IMR-90 (cell line): Measurements from ENCODE around the gene PON2. TPM values are rescaled to one million over a fixed set of nuclear protein-coding genes. Genes with fewer than 3 reads are reported as not detected.

Experiments
- ATAC-seq: fragments of 200-7000 bp; cut with Tn5 transposase; 2 replicates; pipeline ENCODE4 v1.9.1; 2020; ENCODE audit warnings: low read depth, mild to moderate bottlenecking, moderate library complexity
- BruUV-seq: library from RNA; stranded (reverse); fragments of 400-500 nt; replicated peaks from 2 replicates; lab custom pipeline; 2021; lab: Mats Ljungman, UMichigan
- CTCF ChIA-PET: fragments of 300-600 bp; formaldehyde crosslinking; extraction: SDS; loops from one replicate; lab custom pipeline; 2021; ENCODE audit warnings: antibody characterized with exemption; lab: Yijun Ruan, JAX
- POLR2A ChIA-PET: fragments of 300-600 bp; sonication (Branson Sonifier 250); formaldehyde crosslinking; loops from one replicate; lab custom pipeline; 2022; ENCODE audit warnings: antibody characterized with exemption; ENCODE audit not compliant: unreplicated experiment; lab: Charles Lee
- DNase-seq: peaks from one replicate; pipeline ENCODE4 v3.0.0; 2013
- H2AFZ ChIP-seq: replicated peaks from 2 replicates; pipeline ENCODE3; 2013; ENCODE audit warnings: low read length, mild to moderate bottlenecking; ENCODE audit not compliant: poor library complexity
- H2AK5ac ChIP-seq: 2 replicates; pipeline ENCODE4 v1.6.1; 2013; ENCODE audit warnings: low read depth, low read length, inconsistent platforms
- H2AK9ac ChIP-seq: replicated peaks from 2 replicates; pipeline ENCODE3; 2013; ENCODE audit warnings: mild to moderate bottlenecking, low read depth, low read length, moderate library complexity; ENCODE audit not compliant: poor library complexity
- H2BK120ac ChIP-seq: 2 replicates; pipeline ENCODE4 v1.6.1; 2013; ENCODE audit warnings: low read depth, low read length, inconsistent platforms
- H2BK15ac ChIP-seq: 3 replicates; pipeline ENCODE4 v1.6.1; 2013; ENCODE audit warnings: low read depth, low read length, inconsistent platforms
- H2BK20ac ChIP-seq: 2 replicates; pipeline ENCODE4 v1.6.1; 2013; ENCODE audit warnings: low read depth, mild to moderate bottlenecking, inconsistent platforms, low read length, moderate library complexity
- H2BK5ac ChIP-seq: 2 replicates; pipeline ENCODE4 v1.6.1; 2013; ENCODE audit warnings: mild to moderate bottlenecking, low read depth, low read length, inconsistent platforms; ENCODE audit not compliant: poor library complexity, severe bottlenecking
- H3K14ac ChIP-seq: replicated peaks from 2 replicates; pipeline ENCODE4 v1.6.1; 2013; ENCODE audit warnings: low read depth, low read length, inconsistent platforms
- H3K18ac ChIP-seq: 2 replicates; pipeline ENCODE4 v1.6.1; 2013; ENCODE audit warnings: low read depth, low read length, control low read depth
- H3K23ac ChIP-seq: 2 replicates; pipeline ENCODE4 v1.6.1; 2013; ENCODE audit warnings: low read depth, low read length, inconsistent platforms
- H3K27ac ChIP-seq: 2 replicates; pipeline ENCODE4 v1.5.1; 2013; ENCODE audit warnings: mild to moderate bottlenecking, control low read depth, low read length; ENCODE audit not compliant: insufficient read depth
- H3K27me3 ChIP-seq: 2 replicates; pipeline ENCODE4 v1.6.1; 2013; ENCODE audit warnings: low read length; ENCODE audit not compliant: control insufficient read depth, insufficient read depth
- H3K36me3 ChIP-seq: 2 replicates; pipeline ENCODE4 v1.6.1; 2013; ENCODE audit warnings: low read length, mixed read lengths; ENCODE audit not compliant: control insufficient read depth, insufficient read depth
- H3K4ac ChIP-seq: 2 replicates; pipeline ENCODE4 v1.6.1; 2013; ENCODE audit warnings: low read depth, low read length, inconsistent platforms
- H3K4me1 ChIP-seq: 2 replicates; pipeline ENCODE4 v1.6.1; 2013; ENCODE audit warnings: low read length, mixed read lengths; ENCODE audit not compliant: control insufficient read depth, insufficient read depth
- H3K4me2 ChIP-seq: 2 replicates; pipeline ENCODE4 v1.6.1; 2013; ENCODE audit warnings: low read depth, mild to moderate bottlenecking, control low read depth, low read length, moderate library complexity
- H3K4me3 ChIP-seq: 2 replicates; pipeline ENCODE4 v1.5.1; 2013; ENCODE audit warnings: low read depth, mild to moderate bottlenecking, control low read depth, low read length, moderate library complexity; ENCODE audit not compliant: insufficient read depth
- H3K56ac ChIP-seq: 2 replicates; pipeline ENCODE4 v1.6.1; 2013; ENCODE audit warnings: low read length, inconsistent platforms; ENCODE audit not compliant: insufficient read depth; ENCODE audit errors: extremely low read depth
- H3K79me1 ChIP-seq, 2 experiments: 2 replicates each; pipeline ENCODE4 v1.6.1; 2013; ENCODE audit warnings: low read length in 2 of 2, inconsistent platforms in 1 of 2, low read depth in 1 of 2
- H3K9ac ChIP-seq: 2 replicates; pipeline ENCODE4 v1.6.1; 2013; ENCODE audit warnings: low read depth, low read length, control low read depth
- H3K9me1 ChIP-seq: 2 replicates; pipeline ENCODE4 v1.6.1; 2013; ENCODE audit warnings: low read length, inconsistent platforms; ENCODE audit not compliant: insufficient read depth
- H3K9me3 ChIP-seq: 2 replicates; pipeline ENCODE4 v1.6.1; 2013; ENCODE audit warnings: low read length; ENCODE audit not compliant: control insufficient read depth, insufficient read depth
- H4K20me1 ChIP-seq: 2 replicates; pipeline ENCODE4 v1.6.1; 2013; ENCODE audit warnings: low read length, inconsistent platforms; ENCODE audit not compliant: insufficient read depth
- H4K5ac ChIP-seq: 2 replicates; pipeline ENCODE4 v1.6.1; 2013; ENCODE audit warnings: mild to moderate bottlenecking, low read depth, low read length, control low read depth
- H4K8ac ChIP-seq, 2 experiments: 2 replicates each; pipeline ENCODE4 v1.6.1; 2013; ENCODE audit warnings: low read depth in 2 of 2, low read length in 2 of 2, control low read depth in 1 of 2, inconsistent platforms in 1 of 2
- H4K91ac ChIP-seq: 2 replicates; pipeline ENCODE4 v1.6.1; 2013; ENCODE audit warnings: low read depth, low read length, inconsistent platforms; ENCODE audit not compliant: insufficient read depth
- BHLHE40 ChIP-seq: fragments of 150-350 bp; IDR thresholded peaks from 2 replicates; pipeline ENCODE4 v1.6.1; 2016; ENCODE audit warnings: mild to moderate bottlenecking, low read depth, low read length
- CEBPB ChIP-seq: IDR thresholded peaks from 2 replicates; pipeline ENCODE4 v1.6.1; 2012; ENCODE audit warnings: low read depth, low read length, improper control_type of control experiment
- CHD1 ChIP-seq: IDR thresholded peaks from 2 replicates; pipeline ENCODE4 v1.6.1; 2012; ENCODE audit warnings: low read depth, low read length, improper control_type of control experiment
- CTCF ChIP-seq: conservative IDR thresholded peaks from 2 replicates; pipeline ENCODE4 v1.5.1; 2012; ENCODE audit warnings: mild to moderate bottlenecking, low read depth, low read length, improper control_type of control experiment
- ELK1 ChIP-seq: fragments of 150-350 bp; IDR thresholded peaks from 2 replicates; pipeline ENCODE4 v1.6.1; 2016; ENCODE audit warnings: low read depth, mild to moderate bottlenecking, low read length, moderate library complexity, borderline replicate concordance
- FOS ChIP-seq: fragments of 150-350 bp; IDR thresholded peaks from 2 replicates; pipeline ENCODE4 v1.6.1; 2016; ENCODE audit warnings: low read depth, low read length
- MAZ ChIP-seq: IDR thresholded peaks from 2 replicates; pipeline ENCODE4 v1.6.1; 2012; ENCODE audit warnings: low read depth, mild to moderate bottlenecking, low read length, improper control_type of control experiment, moderate library complexity, borderline replicate concordance
- MXI1 ChIP-seq: IDR thresholded peaks from 2 replicates; pipeline ENCODE4 v1.6.1; 2012; ENCODE audit warnings: low read depth, mild to moderate bottlenecking, low read length, moderate library complexity, borderline replicate concordance
- NFE2L2 ChIP-seq: fragments of 150-350 bp; IDR thresholded peaks from 2 replicates; pipeline ENCODE4 v1.6.1; 2016; ENCODE audit warnings: low read depth, mild to moderate bottlenecking, low read length
- POLR2A ChIP-seq: IDR thresholded peaks from 2 replicates; pipeline ENCODE4 v1.6.1; 2012; ENCODE audit warnings: mild to moderate bottlenecking, low read depth, low read length
- RAD21 ChIP-seq: IDR thresholded peaks from 2 replicates; pipeline ENCODE4 v1.6.1; 2012; ENCODE audit warnings: low read length, improper control_type of control experiment
- RCOR1 ChIP-seq: IDR thresholded peaks from 2 replicates; pipeline ENCODE4 v1.6.1; 2012; ENCODE audit warnings: mild to moderate bottlenecking, low read length, improper control_type of control experiment; ENCODE audit not compliant: insufficient replicate concordance
- SMC3 ChIP-seq: fragments of 150-350 bp; IDR thresholded peaks from 2 replicates; pipeline ENCODE4 v1.6.1; 2016; ENCODE audit warnings: low read depth, mild to moderate bottlenecking, antibody characterized with exemption, low read length, moderate library complexity
- USF2 ChIP-seq: fragments of 150-350 bp; IDR thresholded peaks from 2 replicates; pipeline ENCODE4 v1.6.1; 2017; ENCODE audit warnings: mild to moderate bottlenecking, antibody characterized with exemption, low read length, low read depth
- WGBS, 2 experiments: methylation state at CpG; one replicate each; pipeline versions ENCODE4 v1.1.5 to v1.1.7; 2013; ENCODE audit warnings: missing lambda C conversion rate in 2 of 2; ENCODE audit not compliant: insufficient read length in 1 of 2; ENCODE audit errors: extremely low coverage in 2 of 2; 5-methylcytosine and 5-hydroxymethylcytosine counted together
- dilution Hi-C: fragments of 300-500 bp; cut with HindIII; formaldehyde crosslinking; loops from one replicate; pipeline ENCODE4 v1.14.3; 2018; ENCODE audit warnings: low sequenced_read_pairs; ENCODE audit not compliant: unreplicated experiment
- in situ Hi-C: fragments of 300-500 bp; cut with MboI; formaldehyde crosslinking; loops from 3 replicates; pipeline ENCODE4 v1.14.3; 2019; ENCODE audit warnings: low sequenced_read_pairs, inconsistent platforms, mixed read lengths
- intact Hi-C: fragments of 100-400 bp; cut with micrococcal nuclease; formaldehyde crosslinking; loops from 2 replicates; pipeline ENCODE4 v1.10.0; 2022
- polyA plus RNA-seq, 3 experiments: library from polyadenylated mRNA; depleted of rRNA; stranded (reverse); fragments of >200 nt; gene quantifications; 2 replicates each; pipeline ENCODE4 v1.2.3, GENCODE V29; 2012; ENCODE audit warnings: low replicate concordance in 1 of 3
- total RNA-seq: library from RNA; depleted of rRNA; stranded (reverse); fragments of >200 nt; gene quantifications from 2 replicates; pipeline ENCODE4 v1.2.3, GENCODE V29; 2012

Gene PON2
- total and polyA plus RNA-seq, 2 of the 4 experiments (the other 2 are of a cell fraction) = 36.2 to 65.7 TPM

GRCh38 chr7:95405800-95406199, 29.0 kb downstream of the PON2 start:
- Histone ChIP-seq H2AK5ac (no peak overlapping the region), H4K91ac (no peak overlapping the region), H3K9me1 (no peaks in the 10 kb centered on the region; the same call in 1 of the 2 replicates), H3K4ac (no peak overlapping the region), H3K4me1 (no peaks in the 10 kb centered on the region), H3K18ac (no peak overlapping the region), H3K27ac (no peak overlapping the region), H4K8ac (no peak overlapping the region), H3K4me2 (no peak overlapping the region), H2AFZ (no peak overlapping the region), H2BK20ac (no peak overlapping the region), H3K9me3 (no peaks in the 10 kb centered on the region), H3K14ac (no peak overlapping the region), H3K4me3 (no peak overlapping the region), H3K27me3 (no peaks in the 10 kb centered on the region), H3K9ac (no peak overlapping the region), H2AK9ac (no peak overlapping the region), H3K23ac (no peak overlapping the region), H4K5ac (no peak overlapping the region), H3K79me1 (0 out of 4 replicates have a peak, but pooled peaks cover 0 to 3% of the 10 kb centered on the region in 2 experiments), H2BK5ac (no peak overlapping the region), H3K36me3 (peaks cover 8% of the 10 kb centered on the region), H3K56ac (no peak overlapping the region), H2BK15ac (no peak overlapping the region), H4K20me1 (no peaks in the 10 kb centered on the region), H2BK120ac (no peak overlapping the region)
- TF ChIP-seq USF2 (no peak), NFE2L2 (no peak), FOS (no peak), CTCF (no peak), MAZ (no peak), CEBPB (no peak), RAD21 (no peak), POLR2A (no peak), BHLHE40 (no peak), RCOR1 (no peak), ELK1 (no peak), MXI1 (no peak), SMC3 (no peak), CHD1 (no peak)
- dilution Hi-C loops (no loop called here), intact Hi-C loops (no loop called here), in situ Hi-C loops (no loop called here)
- no CpG with 5 or more reads among the region's 6 CpGs for WGBS, 2 experiments
- no peak for ATAC-seq
- POLR2A ChIA-PET = no interaction called here
- no peak for DNase-seq
- no TSS peak for BruUV-seq
- CTCF ChIA-PET = interaction anchor here (0.7 kb wide), 1 partner anchor 14 kb away, joined by 3 read pairs; no protein-coding TSS in a partner anchor
